Small intestine (tissue), 7 donors: ENCODE measurements around the gene DNASE1L3. TPM values are rescaled to one million over a fixed set of nuclear protein-coding genes. Genes with fewer than 3 reads are reported as not detected.

Source experiments
- DNase-seq, 2 donors: peaks; one replicate each; pipeline versions ENCODE4 v3.0.0 to v3.0.0-alpha.2; 2013
- FAIRE-seq: peaks from 2 replicates; lab custom pipeline; 2012; peaks lifted over from hg19 to GRCh38; lab: Jason Lieb, UNC
- H3K27ac ChIP-seq, 3 donors: one replicate each; pipeline ENCODE4 v1.5.1; 2013; ENCODE audit warnings: low read length in 2 of 3, mild to moderate bottlenecking in 2 of 3, control low read depth in 1 of 3, inconsistent platforms in 1 of 3, low read depth in 1 of 3, moderate library complexity in 1 of 3
- H3K27me3 ChIP-seq, 3 donors: one replicate each; pipeline ENCODE4 v1.6.1; 2013; ENCODE audit warnings: low read length in 3 of 3, inconsistent platforms in 1 of 3; ENCODE audit not compliant: control insufficient read depth in 3 of 3, insufficient read depth in 3 of 3
- H3K36me3 ChIP-seq, 3 donors: one replicate each; pipeline ENCODE4 v1.6.1; 2013; ENCODE audit warnings: low read length in 3 of 3, inconsistent platforms in 1 of 3, low read depth in 1 of 3, mild to moderate bottlenecking in 1 of 3, moderate library complexity in 1 of 3; ENCODE audit not compliant: control insufficient read depth in 3 of 3, insufficient read depth in 2 of 3
- H3K4me1 ChIP-seq, 3 donors: one replicate each; pipeline ENCODE4 v1.6.1; 2013; ENCODE audit warnings: low read length in 2 of 3, inconsistent platforms in 1 of 3, low read depth in 1 of 3, mild to moderate bottlenecking in 1 of 3, moderate library complexity in 1 of 3; ENCODE audit not compliant: control insufficient read depth in 3 of 3, insufficient read depth in 2 of 3
- H3K4me3 ChIP-seq, 3 donors: one replicate each; pipeline ENCODE4 v1.5.1; 2013; ENCODE audit warnings: low read length in 3 of 3, control low read depth in 1 of 3, inconsistent platforms in 1 of 3, low read depth in 1 of 3, mild to moderate bottlenecking in 1 of 3, moderate library complexity in 1 of 3
- H3K9me3 ChIP-seq, 2 donors: one replicate each; pipeline ENCODE4 v1.6.1; 2013; ENCODE audit warnings: low read depth in 1 of 2, low read length in 1 of 2; ENCODE audit not compliant: control insufficient read depth in 2 of 2, insufficient read depth in 1 of 2
- WGBS, 3 donors: extraction: QIAGEN DNeasy Blood & Tissue Kit; methylation state at CpG; one replicate each; pipeline ENCODE4 v1.1.7; 2013; 5-methylcytosine and 5-hydroxymethylcytosine counted together
- polyA plus RNA-seq, 4 donors: library from polyadenylated mRNA; stranded (reverse) in 3 of 4; unstranded in 1 of 4; fragments of 200-250 nt in 3 of 4; fragments of 120-200 nt in 1 of 4; gene quantifications; one replicate each; pipeline versions ENCODE4 v1.2.1 to v1.2.3, GENCODE V29; 2013
- donor health status: healthy with polysubstance abuse.
- donor health status: control.
- donor health status: control.
- donor health status: Bipolar disorder and iron deficiency.
- donor health status: healthy.

Gene DNASE1L3
- polyA plus RNA-seq, 4 donors = 2.9 to 56.0 (median 10.6) TPM

- Histone ChIP-seq H3K4me1 (no peaks in the 10 kb centered on the region), H3K27me3 (no peaks in the 10 kb centered on the region), H3K9me3 (no peaks in the 10 kb centered on the region), H3K27ac (no peak overlapping the region), H3K36me3 (no peaks in the 10 kb centered on the region), H3K4me3 (no peak overlapping the region)
- FAIRE-seq (no peak), DNase-seq (no peak)
- WGBS, 3 donors = 80 to 90% (median 86%) methylated on average over 12 of the region's 12 CpGs
These were observed 26.9 kb downstream of the DNASE1L3 start for GRCh38 chr3:58183891-58184290.

GRCh38 chr3:58183221-58183620 lies 27.6 kb downstream of the DNASE1L3 start:
- DNase-seq = no peak
- Histone ChIP-seq H3K4me3 (no peak overlapping the region), H3K36me3 (no peaks in the 10 kb centered on the region), H3K9me3 (no peaks in the 10 kb centered on the region), H3K27me3 (no peaks in the 10 kb centered on the region), H3K27ac (no peak overlapping the region), H3K4me1 (no peaks in the 10 kb centered on the region)
- no peak for FAIRE-seq
- 70 to 100% (median 85%) methylated on average over 1 of the region's 1 CpG for WGBS, 3 donors

- Histone ChIP-seq H3K36me3 (no peaks in the 10 kb centered on the region), H3K4me1 (peaks cover 0 to 19% (median under 1%) of the 10 kb centered on the region in 3 donors), H3K4me3 (no peak overlapping the region), H3K27ac (no peak overlapping the region), H3K9me3 (no peaks in the 10 kb centered on the region), H3K27me3 (no peaks in the 10 kb centered on the region)
- FAIRE-seq = no peak
- WGBS, 3 donors = 74 to 84% (median 79%) methylated on average over 1 of the region's 1 CpG
- peak in 1 of 2 donors; percentile 69 for DNase-seq
These were observed 29.7 kb downstream of the DNASE1L3 start for GRCh38 chr3:58180940-58181587.

DNA sequence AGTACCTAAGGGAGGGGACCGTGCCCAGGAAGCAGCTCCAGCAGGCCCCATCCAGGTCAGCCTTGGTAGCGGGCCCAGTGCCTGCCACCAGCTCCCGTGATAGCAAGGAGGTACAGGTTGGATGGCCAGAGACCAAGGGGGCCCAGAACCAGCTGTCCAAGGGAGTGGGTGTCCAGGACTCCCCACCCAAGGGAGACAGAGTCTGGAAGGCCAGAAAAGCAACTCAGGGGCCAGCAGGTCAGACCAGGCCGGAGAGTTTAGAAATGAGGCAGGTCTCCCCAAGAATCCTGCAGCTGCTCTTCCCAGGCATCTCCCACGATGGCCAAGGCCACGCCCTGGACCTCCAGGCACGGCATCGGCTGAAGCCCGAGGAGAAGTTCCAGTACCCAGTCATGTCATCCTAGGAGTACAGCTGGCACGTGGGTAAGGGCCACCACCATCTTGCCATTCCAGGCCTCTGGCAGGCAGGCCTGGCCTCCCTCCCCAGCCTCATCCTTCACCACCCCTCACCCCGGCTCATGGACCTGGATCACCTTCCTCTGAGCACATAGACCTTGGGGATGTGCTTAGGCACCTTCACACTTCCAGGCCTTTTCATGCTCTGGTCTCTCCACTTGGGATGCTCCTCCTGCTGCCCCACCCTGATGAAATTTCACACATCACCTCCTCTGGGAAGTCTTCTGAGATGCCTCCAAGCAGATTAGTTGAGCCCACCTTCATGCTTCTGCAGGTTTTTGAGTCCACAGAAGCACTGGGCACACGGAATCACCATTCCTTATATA lies 30.5 kb downstream of the DNASE1L3 start:
- Histone ChIP-seq H3K36me3 (no peaks in the 10 kb centered on the region), H3K27ac (no peak overlapping the region), H3K27me3 (no peaks in the 10 kb centered on the region), H3K4me1 (peaks cover 0 to 26% (median 6%) of the 10 kb centered on the region in 3 donors), H3K4me3 (no peak overlapping the region), H3K9me3 (no peaks in the 10 kb centered on the region)
- WGBS, 3 donors = 85 to 90% (median 86%) methylated on average over 12 of the region's 12 CpGs
- FAIRE-seq = no peak
- DNase-seq = no peak

DNA sequence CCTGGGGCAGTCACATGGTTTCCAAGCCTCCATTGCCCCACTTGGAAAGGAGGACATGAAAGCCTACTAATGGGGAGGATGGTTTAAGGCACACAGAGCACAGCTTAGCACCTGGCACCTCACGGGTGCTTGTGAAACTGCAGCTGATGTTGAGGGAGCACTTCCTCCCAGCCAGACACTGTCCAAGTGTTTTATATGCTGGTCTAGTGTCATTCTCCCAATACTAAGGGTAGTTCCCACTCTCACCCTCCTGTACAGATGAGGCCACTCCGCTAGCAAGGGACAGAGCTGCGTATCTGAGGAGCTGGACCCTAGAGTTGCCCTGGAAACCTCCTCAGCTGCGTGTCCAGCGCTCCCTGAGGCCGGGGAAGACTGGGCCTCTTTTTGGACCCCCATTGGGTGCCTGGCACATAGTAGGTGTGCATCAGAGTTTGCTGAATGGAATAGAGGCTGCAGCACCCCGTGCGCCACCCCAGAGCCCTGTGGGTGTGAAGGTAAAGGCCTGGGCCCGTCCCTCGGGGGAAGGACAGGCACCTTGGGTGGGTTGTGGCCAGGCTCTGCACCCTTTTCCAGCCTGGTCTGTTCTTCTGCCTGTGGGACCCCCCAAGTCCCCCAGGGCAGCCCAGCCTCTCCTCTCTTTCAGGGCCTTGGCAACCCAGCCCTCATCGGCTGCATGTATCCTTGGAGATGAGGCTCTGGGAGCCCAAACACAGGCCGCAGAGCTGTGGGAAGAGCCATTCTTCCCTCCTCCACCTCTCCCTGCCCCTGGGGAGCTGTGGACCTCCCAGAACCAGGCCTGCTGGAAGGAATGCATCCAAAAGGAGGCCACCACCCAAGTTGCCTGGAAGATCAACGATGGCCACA lies 31.3 kb downstream of the DNASE1L3 start:
- FAIRE-seq (no peak), DNase-seq (no peak)
- Histone ChIP-seq H3K4me1 (peaks cover 1 to 34% (median 6%) of the 10 kb centered on the region in 3 donors), H3K27ac (no peak overlapping the region), H3K9me3 (no peaks in the 10 kb centered on the region), H3K27me3 (no peaks in the 10 kb centered on the region), H3K4me3 (no peak overlapping the region), H3K36me3 (no peaks in the 10 kb centered on the region)
- 81 to 92% (median 90%) methylated on average over 13 of the region's 13 CpGs for WGBS, 3 donors

DNA sequence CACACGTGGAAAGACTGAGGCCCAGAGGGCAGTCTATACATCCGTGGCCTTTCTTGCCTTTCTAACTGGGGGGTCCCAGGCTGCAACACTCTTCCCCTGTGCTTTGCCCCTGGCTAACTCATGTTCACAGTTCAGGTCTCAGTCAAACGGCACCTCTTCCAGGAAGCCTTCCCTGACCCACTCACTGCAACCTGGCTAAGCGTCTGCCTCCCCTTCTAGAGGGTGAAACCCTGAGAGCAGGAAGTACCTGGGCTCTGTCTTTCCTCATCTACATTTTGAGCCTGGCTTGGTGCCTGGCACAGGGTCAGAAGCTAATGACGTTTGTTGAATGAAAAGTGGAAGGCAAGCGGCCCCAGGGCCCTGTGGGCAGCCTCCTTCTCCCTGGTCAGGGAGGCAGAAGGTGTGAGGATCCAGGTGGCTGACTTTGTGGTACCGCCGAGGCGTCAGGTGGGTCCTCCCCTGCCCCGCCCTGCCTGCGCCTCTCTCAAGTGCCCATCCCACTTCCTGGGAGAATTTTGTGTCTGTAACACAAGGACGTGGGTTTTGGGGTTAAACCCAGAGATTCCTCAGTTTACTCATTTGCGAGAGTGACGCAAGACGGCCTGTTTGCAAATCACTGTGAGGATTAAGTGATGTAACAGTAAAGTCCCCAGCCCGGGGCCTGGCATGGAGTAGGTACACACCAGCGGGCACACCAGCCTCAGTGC lies 32.1 kb downstream of the DNASE1L3 start:
- no peaks in the 10 kb centered on the region for H3K9me3 ChIP-seq
- no peak overlapping the region for H3K27ac ChIP-seq
- WGBS, 3 donors = 47 to 54% (median 50%) methylated on average over 17 of the region's 17 CpGs
- no peaks in the 10 kb centered on the region for H3K27me3 ChIP-seq
- H3K4me1 ChIP-seq = peaks cover 3 to 42% (median 6%) of the 10 kb centered on the region in 3 donors
- H3K4me3 ChIP-seq = no peak overlapping the region
- H3K36me3 ChIP-seq = peaks cover 0 to under 1% (median 0%) of the 10 kb centered on the region in 3 donors
- no peak for DNase-seq
- no peak for FAIRE-seq

DNA sequence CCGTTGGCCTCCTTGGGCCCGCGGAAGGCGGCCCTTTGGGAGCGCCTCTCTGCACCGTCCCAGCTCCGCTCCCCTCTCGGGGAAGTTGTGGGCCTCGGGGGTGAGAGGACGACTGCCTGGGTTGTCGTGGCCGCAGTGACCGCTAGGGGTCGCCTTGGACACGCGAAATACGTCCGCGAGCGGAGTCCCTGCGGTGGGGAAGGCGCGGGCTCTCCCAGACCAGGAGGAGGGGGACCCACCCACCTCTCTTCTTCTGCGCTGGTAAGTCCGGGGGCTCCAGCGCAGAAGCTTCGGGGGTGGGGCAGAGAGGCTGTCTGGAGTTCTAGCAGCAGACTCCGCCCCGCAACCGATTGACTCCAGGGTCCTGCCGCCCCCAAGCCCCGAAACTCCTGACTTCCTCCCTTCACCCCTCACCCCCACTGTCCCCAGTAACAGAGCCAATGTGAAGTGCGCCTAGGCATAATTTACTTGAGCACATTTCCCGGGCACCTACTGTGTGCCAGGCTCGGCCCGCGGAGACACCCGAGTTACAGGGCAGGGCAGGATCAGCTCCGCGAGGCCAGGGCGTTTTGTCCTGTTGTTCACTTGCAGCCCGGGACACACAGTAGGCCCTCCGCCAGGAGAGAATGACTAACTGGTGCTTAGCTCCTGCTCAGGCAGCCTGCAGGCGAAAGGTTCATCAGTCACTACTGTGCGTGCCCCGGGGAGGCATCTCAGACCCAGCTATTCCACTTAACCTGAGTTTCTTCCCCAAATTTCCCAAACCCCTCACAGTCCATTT lies 32.8 kb downstream of the DNASE1L3 start:
- DNase-seq = peak; percentile 80 to 93
- Histone ChIP-seq H3K27ac (peak overlapping the region in 1 of 3 donors; percentile 1), H3K9me3 (no peaks in the 10 kb centered on the region), H3K36me3 (peaks cover 0 to 7% (median 0%) of the 10 kb centered on the region in 3 donors), H3K4me1 (peaks cover 3 to 50% (median 6%) of the 10 kb centered on the region in 3 donors), H3K27me3 (no peaks in the 10 kb centered on the region), H3K4me3 (peak overlapping the region in 2 of 3 donors; percentile 29 to 51)
- no peak for FAIRE-seq
- WGBS, 3 donors = 7 to 12% (median 9%) methylated on average over 39 to 46 of the region's 46 CpGs
